Measurements from ENCODE around the gene DNAI7. TPM values are rescaled to one million over a fixed set of nuclear protein-coding genes. Genes with fewer than 3 reads are reported as not detected.
A peak's percentile ranks its signal among the peaks of the same experiment; 100 is the strongest.

Gene DNAI7
- total and polyA plus RNA-seq, 2 of the 13 experiments (the other 11 are each of a cell fraction or from before 2014, with no cell fraction given): 0.04 to 0.25 TPM

- ChIA-PET POLR2A (no interaction called here), CTCF (ENCODE audit: low intra/inter-chr PET ratio, low total read pairs) (interaction anchor here (1.7 kb wide), 2 partner anchors 139 to 171 kb away, joined by 9 to 11 read pairs; no protein-coding TSS in a partner anchor)
- Histone ChIP-seq H3K36me3 (replicated peaks in 1 of 2; ENCODE audit: control insufficient read depth in 1 of 2, insufficient read depth in 2 of 2, low read length in 2 of 2) (no peaks in the 10 kb centered on the region), H3K9ac (ENCODE audit: insufficient read depth, low read depth, low read length) (no peak overlapping the region), H2AFZ (ENCODE audit: low read length) (no peak overlapping the region), H3K4me2 (ENCODE audit: low read depth, low read length) (no peak overlapping the region), H3K4me3 (replicated peaks in 1 of 3; ENCODE audit: insufficient read depth in 1 of 3, low read depth in 2 of 3, low read length in 3 of 3) (no peak overlapping the region), H3K9me3 (ENCODE audit: low read length) (no peaks in the 10 kb centered on the region), H3K79me2 (ENCODE audit: insufficient read depth, low read length) (no peaks in the 10 kb centered on the region), H3K4me1 (ENCODE audit: insufficient read depth, low read length) (no peaks in the 10 kb centered on the region), H3K27me3 (ENCODE audit: control insufficient read depth in 1 of 2, insufficient read depth in 2 of 2, low read length in 2 of 2) (no peaks in the 10 kb centered on the region), H4K20me1 (ENCODE audit: insufficient read depth, low read length) (no peaks in the 10 kb centered on the region), H3K27ac (ENCODE audit: extremely low read length, insufficient read depth, low read length) (no peak overlapping the region)
- FAIRE-seq (no peak), ATAC-seq (no peak), DNase-seq (ENCODE audit: low spot score) (peak; percentile 31)
- in situ Hi-C loops (cut with HindIII; ENCODE audit: extremely low pct_ligation_motif_present, low pct_unique_long_range_greater_than_20kb) (loop anchor here (5.0 kb wide), 1 partner anchor 138 kb away; no protein-coding TSS in a partner anchor), intact Hi-C loops (cut with micrococcal nuclease; ENCODE audit: unreplicated experiment) (loop anchor here (1.0 to 10.0 kb wide), 3 partner anchors 24 to 276 kb away; no protein-coding TSS in a partner anchor)
- BruUV-seq (replicated peaks): no TSS peak
- no peak for TF ChIP-seq TRAFD1 (CRISPR knock-in tag; IDR thresholded peaks at IDR 0.05; ENCODE audit: borderline replicate concordance)
- no peak for TF ChIP-seq ZXDC (CRISPR knock-in tag; IDR thresholded peaks at IDR 0.05)
- TF ChIP-seq STAG1 (CRISPR knock-in tag; IDR thresholded peaks at IDR 0.05): peak; percentile 69
- no peak for TF ChIP-seq DMAP1 (CRISPR knock-in tag; IDR thresholded peaks at IDR 0.05)
- TF ChIP-seq HDAC1 (CRISPR knock-in tag; IDR thresholded peaks at IDR 0.05): no peak
- TF ChIP-seq ZBTB4 (CRISPR knock-in tag; IDR thresholded peaks at IDR 0.05; ENCODE audit: borderline replicate concordance): no peak
- no peak for TF ChIP-seq ZNF256 (CRISPR knock-in tag; conservative IDR thresholded peaks at IDR 0.05)
- no peak for TF ChIP-seq HNF4A (CRISPR knock-in tag; IDR thresholded peaks at IDR 0.05)
- peak; percentile 38 for TF ChIP-seq SMC3 (IDR thresholded peaks at IDR 0.05; ENCODE audit: low read length)
These were observed 64.2 kb downstream of the DNAI7 start for GRCh38 chr12:25130741-25131188.
